Stimulated activated naive CD8-positive, alpha-beta T cell treated with anti-CD3 and anti-CD28 coated beads, Interleukin-15, Interleukin-2, amounts not matched to agents 100 ng/mL and 50 ng/mL, for 24 hours (primary cell): ENCODE measurements around the gene KCNAB1.
"Not testable (repeated sequence)": the region's sequence is repeated elsewhere in the genome, so short reads cannot be mapped to it uniquely, and the experiment has no call there.

ENCODE experiments used
- H3K27ac Mint-ChIP-seq: one replicate; pipeline ENCODE4 v1.8.0; 2021; ENCODE audit warnings: mild to moderate bottlenecking, mixed read lengths
- H3K27me3 Mint-ChIP-seq: one replicate; pipeline ENCODE4 v1.8.0; 2021; ENCODE audit warnings: mixed read lengths
- H3K36me3 Mint-ChIP-seq: one replicate; pipeline ENCODE4 v1.8.0; 2021; ENCODE audit warnings: low read depth, mixed read lengths
- H3K4me1 Mint-ChIP-seq: one replicate; pipeline ENCODE4 v1.8.0; 2021; ENCODE audit warnings: low read depth, mixed read lengths
- H3K4me3 Mint-ChIP-seq: one replicate; pipeline ENCODE4 v1.8.0; 2021; ENCODE audit warnings: mild to moderate bottlenecking, mixed read lengths
- H3K9me3 Mint-ChIP-seq: one replicate; pipeline ENCODE4 v1.8.0; 2021; ENCODE audit warnings: mixed read lengths

The KCNAB1 gene

DNA sequence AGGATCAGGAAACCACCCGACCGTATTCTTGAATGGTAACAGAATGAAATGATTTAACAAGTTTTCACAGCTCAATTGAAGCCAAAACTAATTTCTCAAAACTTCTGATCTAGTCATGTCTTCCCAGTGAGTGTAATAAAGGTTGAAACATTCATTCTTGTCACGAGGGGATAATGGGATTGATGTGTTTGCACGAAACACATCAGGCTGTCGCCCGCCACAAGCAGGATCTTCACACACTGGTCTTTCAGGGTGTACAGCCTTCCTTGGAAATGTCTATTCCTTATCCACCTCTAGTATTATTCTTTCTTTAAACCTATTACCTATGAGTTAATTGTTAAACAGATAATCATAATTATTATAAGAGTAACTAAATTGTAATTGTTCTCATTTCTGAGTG lies 94.3 kb downstream of the KCNAB1 start:
- Mint-ChIP-seq H3K9me3 (peaks cover 4% of the 10 kb centered on the region), H3K27ac (no peak overlapping the region)

DNA sequence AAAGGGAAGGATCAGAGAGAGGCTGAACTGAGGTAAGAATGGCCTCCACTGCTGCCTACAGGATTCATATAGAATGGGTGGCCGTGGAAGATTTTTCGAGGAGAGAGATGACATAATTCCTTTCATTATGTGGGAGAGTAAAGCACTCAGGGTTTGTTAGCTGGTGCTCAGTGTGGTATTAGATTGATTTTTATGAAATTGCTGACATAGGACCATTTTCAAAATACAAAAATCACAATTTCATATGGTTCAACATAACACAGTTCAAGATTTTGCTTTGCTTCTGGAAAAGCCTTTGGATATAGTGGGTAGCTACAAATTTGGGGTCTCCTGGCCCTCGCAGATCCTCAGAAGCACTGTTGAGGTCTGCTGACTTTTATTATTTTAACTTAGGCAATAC lies 95.4 kb downstream of the KCNAB1 start:
- H3K9me3 Mint-ChIP-seq = peaks cover 4% of the 10 kb centered on the region
- H3K27me3 Mint-ChIP-seq = peaks cover 27% of the 10 kb centered on the region
- no peak overlapping the region for H3K27ac Mint-ChIP-seq
- no peak overlapping the region for H3K4me3 Mint-ChIP-seq
- H3K36me3 Mint-ChIP-seq = no peaks in the 10 kb centered on the region
- peaks cover 4% of the 10 kb centered on the region for H3K4me1 Mint-ChIP-seq

More for the DNA sequence above, 94.3 kb downstream of the KCNAB1 start:
- Mint-ChIP-seq H3K27me3 (peaks cover 22% of the 10 kb centered on the region), H3K4me3 (no peak overlapping the region), H3K4me1 (peaks cover 4% of the 10 kb centered on the region), H3K36me3 (no peaks in the 10 kb centered on the region)

DNA sequence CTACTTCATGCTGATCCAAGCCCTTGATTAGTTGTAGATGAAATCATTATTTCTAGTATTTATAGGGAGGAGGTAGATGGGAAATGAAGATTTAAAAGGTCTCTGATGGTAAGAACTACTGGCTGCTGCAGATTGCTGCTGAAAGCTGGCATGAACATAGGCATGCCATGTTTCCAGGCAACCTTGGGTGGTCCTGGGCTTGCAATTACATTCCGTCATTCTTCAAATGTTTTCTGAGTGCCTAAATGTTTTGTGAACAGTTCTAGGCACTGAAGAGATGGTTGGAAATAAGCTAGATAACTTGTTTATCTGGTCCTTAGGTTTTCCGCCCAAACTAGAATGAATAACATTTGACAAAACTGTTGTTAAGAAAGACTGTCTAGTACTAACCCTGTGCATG lies 95.8 kb downstream of the KCNAB1 start:
- peaks cover 4% of the 10 kb centered on the region for H3K9me3 Mint-ChIP-seq
- no peak overlapping the region for H3K4me3 Mint-ChIP-seq
- peaks cover 31% of the 10 kb centered on the region for H3K27me3 Mint-ChIP-seq

DNA sequence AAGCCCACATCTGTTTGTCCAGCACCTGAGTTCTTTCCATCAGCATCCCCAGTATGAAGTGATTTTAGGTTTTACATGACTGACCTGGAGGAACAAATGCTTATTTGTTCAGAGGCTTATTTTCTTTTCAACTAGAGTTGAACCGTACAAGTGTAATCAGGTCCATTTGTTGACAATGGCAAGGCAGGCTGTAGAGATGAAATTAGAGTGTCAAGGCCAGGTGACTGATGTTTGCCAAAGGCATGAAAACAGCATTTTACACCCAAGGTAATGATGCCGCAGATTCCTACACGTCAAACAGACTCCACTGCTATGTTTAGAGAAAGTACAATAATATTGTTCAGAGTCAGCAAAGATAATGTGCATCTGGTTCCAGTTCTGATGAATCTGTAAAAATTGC lies 96.5 kb downstream of the KCNAB1 start:
- no peak overlapping the region for H3K27ac Mint-ChIP-seq
- peaks cover 4% of the 10 kb centered on the region for H3K9me3 Mint-ChIP-seq
- H3K36me3 Mint-ChIP-seq = no peaks in the 10 kb centered on the region
- H3K27me3 Mint-ChIP-seq = peaks cover 34% of the 10 kb centered on the region
- no peak overlapping the region for H3K4me3 Mint-ChIP-seq
- H3K4me1 Mint-ChIP-seq = peaks cover 1% of the 10 kb centered on the region

More for the DNA sequence above, 95.8 kb downstream of the KCNAB1 start:
- H3K27ac Mint-ChIP-seq = no peak overlapping the region
- H3K4me1 Mint-ChIP-seq = peaks cover 4% of the 10 kb centered on the region
- H3K36me3 Mint-ChIP-seq = no peaks in the 10 kb centered on the region

DNA sequence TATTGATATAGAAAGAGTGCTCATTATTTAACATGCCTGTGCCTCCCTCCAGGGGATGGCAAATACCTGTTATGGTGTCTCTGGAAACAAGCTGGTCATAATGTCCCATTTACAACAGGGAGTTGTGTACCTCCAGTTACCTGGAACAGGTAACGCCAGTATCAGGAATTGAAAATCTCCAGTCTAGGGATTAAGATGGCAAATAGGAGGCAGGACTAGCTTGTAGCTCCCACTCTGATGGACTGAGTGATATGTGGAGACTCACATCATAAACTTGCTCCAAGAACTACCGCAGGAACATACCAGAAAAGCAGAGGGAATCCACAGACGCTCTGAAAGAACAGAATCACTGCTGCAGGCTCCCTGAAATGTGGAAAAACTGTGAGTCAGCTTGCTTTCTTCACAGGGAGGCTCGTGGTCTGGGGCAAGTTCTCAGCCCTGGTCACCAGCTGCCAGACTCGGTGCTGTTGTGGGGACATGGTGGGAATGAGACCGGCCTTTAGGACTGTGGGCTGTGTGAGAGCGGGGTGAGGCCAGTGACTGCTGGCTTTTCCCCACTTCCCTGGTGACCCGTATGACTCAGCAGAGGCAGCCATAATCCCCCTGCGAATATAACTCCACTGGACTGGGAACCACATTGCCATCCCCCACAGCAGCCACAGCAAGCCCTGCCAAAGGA lies 97.4 kb downstream of the KCNAB1 start:
- H3K9me3 Mint-ChIP-seq = peaks cover 4% of the 10 kb centered on the region
- H3K36me3 Mint-ChIP-seq = no peaks in the 10 kb centered on the region
- no peak overlapping the region for H3K27ac Mint-ChIP-seq
- no peak overlapping the region for H3K4me3 Mint-ChIP-seq
- no peaks in the 10 kb centered on the region for H3K4me1 Mint-ChIP-seq
- H3K27me3 Mint-ChIP-seq = peaks cover 37% of the 10 kb centered on the region

DNA sequence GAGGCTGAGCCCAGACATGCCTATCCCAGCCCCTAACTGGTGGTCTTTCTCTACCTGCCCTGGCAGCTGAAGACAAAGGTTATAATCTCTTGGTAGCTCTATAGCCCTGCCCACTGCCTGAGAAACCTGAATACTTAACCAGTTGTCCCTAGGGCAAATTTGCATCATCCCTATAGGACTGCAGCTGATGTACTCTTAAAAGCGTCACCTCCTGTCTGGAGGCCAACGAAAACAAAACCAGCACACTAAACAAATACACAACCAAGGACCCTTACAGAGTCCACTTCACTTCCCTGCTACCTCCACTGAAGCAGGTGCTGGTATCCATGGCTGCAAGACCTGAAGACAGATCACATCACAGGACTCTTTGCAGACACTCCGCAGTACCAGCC lies 98.0 kb downstream of the KCNAB1 start:
- Mint-ChIP-seq H3K27me3 (peaks cover 38% of the 10 kb centered on the region), H3K9me3 (peaks cover 4% of the 10 kb centered on the region)

DNA sequence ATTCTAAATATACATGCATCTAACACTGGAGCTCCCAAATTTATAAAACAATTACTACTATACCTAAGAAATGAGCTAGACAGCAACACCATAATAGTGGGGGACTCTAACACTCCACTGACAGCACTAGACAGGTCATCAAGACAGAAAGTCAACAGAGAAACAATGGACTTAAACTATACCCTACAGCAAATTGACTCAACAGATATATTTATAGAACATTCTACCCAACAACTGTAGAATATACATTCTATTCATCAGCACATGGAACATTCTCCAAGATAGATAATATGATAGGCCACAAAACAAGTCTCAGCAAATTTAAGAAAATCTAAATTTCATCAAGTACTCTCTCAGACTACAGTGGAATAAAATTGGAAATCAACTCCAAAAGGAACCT lies 102.0 kb downstream of the KCNAB1 start:
- peaks cover 33% of the 10 kb centered on the region for H3K27me3 Mint-ChIP-seq
- not testable (repeated sequence) for H3K27ac Mint-ChIP-seq, H3K4me3 Mint-ChIP-seq, H3K9me3 Mint-ChIP-seq, H3K36me3 Mint-ChIP-seq, H3K4me1 Mint-ChIP-seq

More for the DNA sequence above, 98.0 kb downstream of the KCNAB1 start:
- Mint-ChIP-seq H3K27ac (no peak overlapping the region), H3K4me3 (no peak overlapping the region), H3K4me1 (no peaks in the 10 kb centered on the region), H3K36me3 (no peaks in the 10 kb centered on the region)

DNA sequence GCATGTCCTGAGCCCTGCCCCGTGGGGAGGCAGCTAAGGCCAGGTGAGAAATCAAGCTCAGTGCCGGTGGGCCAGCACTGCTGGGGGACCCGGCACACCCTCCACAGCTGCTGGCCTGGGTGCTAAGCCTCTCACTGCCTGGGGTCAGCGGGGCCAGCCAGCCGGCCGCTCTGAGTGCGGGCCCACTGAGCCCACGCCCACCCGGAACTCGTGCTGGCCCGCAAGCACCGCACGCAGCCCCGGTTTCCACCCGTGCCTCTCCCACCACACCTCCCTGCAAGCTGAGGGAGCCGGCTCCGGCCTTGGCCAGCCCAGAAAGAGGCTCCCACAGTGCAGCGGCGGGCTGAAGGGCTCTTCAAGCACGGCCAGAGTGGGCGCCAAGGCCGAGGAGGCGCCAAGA lies 103.7 kb downstream of the KCNAB1 start:
- peaks cover 33% of the 10 kb centered on the region for H3K27me3 Mint-ChIP-seq
- not testable (repeated sequence) for H3K4me1 Mint-ChIP-seq, H3K4me3 Mint-ChIP-seq, H3K36me3 Mint-ChIP-seq, H3K27ac Mint-ChIP-seq, H3K9me3 Mint-ChIP-seq

DNA sequence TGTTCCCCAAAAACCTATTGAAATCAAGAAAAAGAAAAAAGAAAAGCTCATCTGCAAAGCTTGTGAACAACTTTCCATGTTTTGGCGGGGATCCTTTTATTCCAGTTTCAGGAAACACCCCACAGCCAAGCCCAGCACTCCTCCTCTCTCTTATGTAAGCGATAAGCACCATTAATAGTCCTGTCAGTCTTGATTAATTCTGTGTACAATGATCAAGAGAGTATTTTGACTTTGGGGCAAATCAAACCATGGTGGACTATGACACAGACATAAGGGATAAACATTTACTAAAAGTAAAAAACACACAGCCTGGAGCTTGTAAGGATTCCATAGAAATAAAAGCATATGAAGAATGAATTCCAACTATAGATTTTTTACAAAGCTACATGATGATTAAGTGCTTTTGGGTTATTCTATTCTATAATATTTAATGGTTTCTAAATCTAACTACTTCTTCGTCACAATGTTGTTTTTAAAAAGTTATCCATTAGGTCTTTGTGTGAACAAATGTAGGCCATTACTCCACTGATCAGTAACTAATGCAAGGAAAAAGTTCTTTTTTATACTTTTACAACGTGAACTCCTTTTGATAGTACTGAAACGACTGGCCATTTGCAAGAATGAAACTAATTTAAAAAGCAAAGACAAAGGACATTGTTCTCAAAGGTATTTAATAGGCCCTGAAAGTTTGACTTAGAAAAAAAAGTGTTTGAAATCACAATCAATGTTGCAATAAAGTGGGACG lies 106.5 kb downstream of the KCNAB1 start:
- H3K4me3 Mint-ChIP-seq = no peak overlapping the region
- H3K27me3 Mint-ChIP-seq = peaks cover 21% of the 10 kb centered on the region
- no peaks in the 10 kb centered on the region for H3K9me3 Mint-ChIP-seq
- H3K36me3 Mint-ChIP-seq = no peaks in the 10 kb centered on the region
- no peak overlapping the region for H3K27ac Mint-ChIP-seq
- H3K4me1 Mint-ChIP-seq = no peaks in the 10 kb centered on the region

DNA sequence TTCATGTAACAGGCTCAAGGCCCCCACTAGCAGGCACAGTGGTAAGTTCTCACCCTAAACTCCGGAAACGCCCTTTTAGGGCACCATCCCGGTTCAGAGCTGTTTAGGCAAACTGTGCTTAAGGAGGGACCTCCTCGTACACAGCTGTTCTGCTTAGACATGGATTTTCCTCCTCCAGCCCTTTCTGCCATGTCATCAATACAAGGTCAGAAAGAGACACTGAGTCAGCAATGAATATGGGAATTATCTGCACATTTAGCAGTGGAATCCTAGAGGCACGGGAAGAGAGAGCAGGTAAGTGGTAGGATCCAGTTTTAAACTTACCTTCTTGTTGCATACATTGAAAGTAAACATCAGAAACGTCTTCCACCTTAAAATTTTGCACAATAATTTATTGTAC lies 107.3 kb downstream of the KCNAB1 start:
- Mint-ChIP-seq H3K27me3 (peaks cover 14% of the 10 kb centered on the region), H3K4me3 (no peak overlapping the region), H3K4me1 (no peaks in the 10 kb centered on the region), H3K27ac (no peak overlapping the region), H3K36me3 (no peaks in the 10 kb centered on the region), H3K9me3 (no peaks in the 10 kb centered on the region)

DNA sequence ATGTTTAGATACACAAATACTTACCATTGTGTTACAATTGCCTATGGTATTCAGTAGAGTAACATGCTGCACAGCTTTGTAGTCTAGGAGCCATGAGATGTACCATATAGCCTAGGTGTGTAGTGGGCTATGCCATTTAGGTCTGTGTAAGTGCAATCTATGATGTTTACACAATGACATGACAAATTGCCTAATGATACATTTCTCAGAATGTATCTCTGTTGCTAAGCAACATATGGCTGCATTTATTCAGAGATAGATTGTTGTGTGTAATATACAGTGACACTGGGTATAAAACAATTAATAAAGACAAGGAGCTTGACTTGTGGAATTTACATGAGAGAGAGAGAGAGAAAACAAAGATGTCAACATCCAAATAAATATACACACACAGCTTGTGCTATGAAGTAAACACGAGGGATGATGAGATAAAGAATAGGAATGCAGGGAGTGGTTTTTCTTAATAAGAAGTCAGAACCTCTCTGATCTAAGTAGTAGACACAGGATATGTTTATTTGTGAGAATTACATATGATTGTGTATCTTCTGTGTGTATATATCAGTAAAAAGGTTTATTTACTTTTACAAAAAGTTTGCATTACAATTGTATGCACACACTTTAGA lies 110.0 kb downstream of the KCNAB1 start:
- Mint-ChIP-seq H3K27me3 (peaks cover 18% of the 10 kb centered on the region), H3K4me3 (no peak overlapping the region), H3K36me3 (no peaks in the 10 kb centered on the region), H3K9me3 (no peaks in the 10 kb centered on the region), H3K4me1 (no peaks in the 10 kb centered on the region), H3K27ac (no peak overlapping the region)

DNA sequence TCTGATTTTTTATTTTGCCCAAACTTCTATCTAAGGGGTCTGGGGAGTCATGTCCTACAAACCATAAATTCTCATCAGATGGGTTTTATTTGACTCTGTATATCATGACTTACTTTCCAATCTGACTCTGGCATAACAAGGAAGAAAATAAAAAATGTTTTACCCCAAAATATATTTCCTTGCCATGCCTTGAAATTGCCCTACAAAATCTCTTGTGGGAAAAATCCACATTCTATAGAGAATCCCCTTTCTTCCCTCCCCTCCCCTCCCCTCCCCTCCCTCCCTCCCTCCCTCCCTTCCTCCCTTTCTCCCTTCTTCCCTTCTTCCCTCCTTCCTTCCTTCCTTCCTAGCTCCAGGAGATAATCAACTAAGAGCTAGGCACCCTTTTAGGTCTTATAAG lies 110.8 kb downstream of the KCNAB1 start:
- H3K27ac Mint-ChIP-seq, H3K4me1 Mint-ChIP-seq, H3K9me3 Mint-ChIP-seq, H3K36me3 Mint-ChIP-seq, H3K4me3 Mint-ChIP-seq: not testable (repeated sequence)
- H3K27me3 Mint-ChIP-seq = peaks cover 20% of the 10 kb centered on the region

DNA sequence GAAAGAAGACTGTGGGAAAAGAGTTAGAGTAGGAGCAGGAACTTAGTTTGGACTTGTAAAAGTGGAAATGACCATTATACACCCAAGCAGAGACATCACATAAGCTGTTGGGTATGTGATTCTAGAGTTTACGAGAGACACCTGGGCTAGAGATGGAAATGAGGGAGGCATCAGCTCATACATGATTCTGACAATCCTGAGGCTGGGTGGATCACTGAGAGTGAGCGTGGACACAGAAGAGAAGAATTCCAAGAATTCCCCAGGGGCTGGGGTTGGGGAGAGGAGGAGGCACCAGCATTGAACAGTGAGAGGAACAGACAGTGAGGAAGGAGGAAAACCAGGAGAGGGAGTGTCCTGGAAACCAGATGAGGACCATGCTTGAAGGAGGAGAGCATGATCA lies 113.5 kb downstream of the KCNAB1 start:
- Mint-ChIP-seq H3K4me1 (no peaks in the 10 kb centered on the region), H3K36me3 (no peaks in the 10 kb centered on the region), H3K9me3 (no peaks in the 10 kb centered on the region), H3K4me3 (no peak overlapping the region), H3K27ac (no peak overlapping the region), H3K27me3 (peaks cover 25% of the 10 kb centered on the region)

DNA sequence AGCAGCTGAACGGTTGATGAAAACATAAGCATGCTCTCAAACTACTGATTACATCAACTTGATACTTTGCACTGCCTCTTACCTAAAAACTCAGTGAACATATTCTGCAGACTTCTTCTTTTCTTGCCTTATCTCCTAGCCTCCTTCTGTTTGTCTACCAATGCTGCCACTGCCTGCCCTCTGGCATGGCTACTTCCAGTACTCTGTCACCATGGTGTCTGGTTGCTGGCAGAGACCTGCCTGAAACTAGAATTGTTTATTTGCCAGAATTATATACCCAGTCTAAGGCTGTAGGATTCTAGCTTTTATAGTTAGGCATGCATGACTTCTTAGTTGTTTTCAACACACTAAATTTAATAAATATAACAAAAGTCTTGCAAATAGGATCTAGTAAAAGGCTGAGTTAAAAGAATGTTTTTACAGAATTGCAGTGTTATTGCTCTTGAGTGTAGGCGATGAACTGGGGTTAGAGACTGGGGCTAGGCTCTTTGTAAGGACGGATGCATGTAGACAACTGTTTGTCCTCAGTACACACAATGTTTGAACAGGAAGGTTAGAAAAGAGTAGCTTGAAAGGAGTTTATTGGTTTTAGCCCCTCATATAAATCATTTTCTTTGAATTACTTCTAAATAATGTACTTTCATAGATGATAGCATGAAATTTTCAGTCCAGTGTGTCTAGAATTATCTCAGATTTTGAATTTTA lies 116.3 kb downstream of the KCNAB1 start:
- H3K4me1 Mint-ChIP-seq = no peaks in the 10 kb centered on the region
- H3K27me3 Mint-ChIP-seq = peaks cover 28% of the 10 kb centered on the region
- no peaks in the 10 kb centered on the region for H3K9me3 Mint-ChIP-seq
- H3K36me3 Mint-ChIP-seq = no peaks in the 10 kb centered on the region
- no peak overlapping the region for H3K27ac Mint-ChIP-seq
- no peak overlapping the region for H3K4me3 Mint-ChIP-seq

DNA sequence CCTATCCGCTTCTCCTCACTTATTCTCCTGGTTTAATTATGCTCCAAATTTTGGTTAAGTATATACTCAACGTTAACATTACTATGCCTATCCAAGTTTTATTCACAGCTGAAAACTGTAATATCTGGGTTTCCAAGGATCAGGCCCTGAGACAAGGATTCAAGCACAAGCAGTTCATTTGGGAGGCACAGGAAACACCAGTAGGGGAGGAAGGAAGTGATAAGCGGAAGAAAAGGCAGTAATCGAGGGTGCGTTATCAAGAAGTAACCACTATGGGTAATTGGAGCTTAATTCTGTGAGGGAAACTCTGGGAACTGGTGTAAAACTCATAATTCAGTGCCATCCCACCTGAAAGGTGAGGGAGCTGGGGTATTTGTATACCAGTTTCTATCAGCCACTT lies 120.3 kb downstream of the KCNAB1 start:
- Mint-ChIP-seq H3K4me1 (no peaks in the 10 kb centered on the region), H3K36me3 (no peaks in the 10 kb centered on the region), H3K27me3 (peaks cover 13% of the 10 kb centered on the region), H3K4me3 (no peak overlapping the region), H3K9me3 (no peaks in the 10 kb centered on the region), H3K27ac (no peak overlapping the region)
